Measurements from ENCODE around the gene EPS8L1.

GRCh38 chr19:55079400-55080038 is 3.9 kb downstream of the EPS8L1 start:
- TF ChIP-seq CTCF (IDR thresholded peaks at IDR 0.05) = no peak
- TF ChIP-seq POLR2A (IDR thresholded peaks at IDR 0.05) = no peak
